ENCODE data around the gene LOC101059915.
A peak's percentile ranks its signal among the peaks of the same experiment; 100 is the strongest.
"Not testable (repeated sequence)": the region's sequence is repeated elsewhere in the genome, so short reads cannot be mapped to it uniquely, and the experiment has no call there.

The LOC101059915 gene

DNA sequence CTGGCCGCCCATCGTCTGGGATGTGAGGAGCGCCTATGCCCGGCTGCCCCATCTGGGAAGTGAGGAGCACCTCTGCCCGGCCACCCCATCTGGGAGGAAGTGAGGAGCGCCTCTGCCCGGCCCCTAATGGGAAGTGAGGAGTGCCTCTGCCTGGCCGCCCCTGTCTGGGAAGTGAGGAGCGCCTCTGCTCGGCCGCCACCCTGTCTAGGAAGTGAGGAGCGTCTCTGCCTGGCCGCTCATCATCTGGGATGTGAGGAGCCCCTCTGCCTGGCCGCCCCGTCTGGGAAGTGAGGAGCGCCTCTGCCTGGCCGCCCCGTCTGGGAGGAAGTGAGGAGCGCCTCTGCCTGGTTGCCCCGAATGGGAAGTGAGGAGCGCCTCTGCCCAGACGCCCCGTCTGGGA is 8.3 kb downstream of the LOC101059915 start:
- not testable (repeated sequence) for ATAC-seq; H3K27me3 Mint-ChIP-seq (ENCODE audit: low read depth); DNase-seq; H3K9me3 Mint-ChIP-seq; H3K36me3 Mint-ChIP-seq (ENCODE audit: insufficient read depth); H3K4me3 Mint-ChIP-seq
- H3K4me1 Mint-ChIP-seq (ENCODE audit: low read depth): peaks cover 14% of the 10 kb centered on the region

DNA sequence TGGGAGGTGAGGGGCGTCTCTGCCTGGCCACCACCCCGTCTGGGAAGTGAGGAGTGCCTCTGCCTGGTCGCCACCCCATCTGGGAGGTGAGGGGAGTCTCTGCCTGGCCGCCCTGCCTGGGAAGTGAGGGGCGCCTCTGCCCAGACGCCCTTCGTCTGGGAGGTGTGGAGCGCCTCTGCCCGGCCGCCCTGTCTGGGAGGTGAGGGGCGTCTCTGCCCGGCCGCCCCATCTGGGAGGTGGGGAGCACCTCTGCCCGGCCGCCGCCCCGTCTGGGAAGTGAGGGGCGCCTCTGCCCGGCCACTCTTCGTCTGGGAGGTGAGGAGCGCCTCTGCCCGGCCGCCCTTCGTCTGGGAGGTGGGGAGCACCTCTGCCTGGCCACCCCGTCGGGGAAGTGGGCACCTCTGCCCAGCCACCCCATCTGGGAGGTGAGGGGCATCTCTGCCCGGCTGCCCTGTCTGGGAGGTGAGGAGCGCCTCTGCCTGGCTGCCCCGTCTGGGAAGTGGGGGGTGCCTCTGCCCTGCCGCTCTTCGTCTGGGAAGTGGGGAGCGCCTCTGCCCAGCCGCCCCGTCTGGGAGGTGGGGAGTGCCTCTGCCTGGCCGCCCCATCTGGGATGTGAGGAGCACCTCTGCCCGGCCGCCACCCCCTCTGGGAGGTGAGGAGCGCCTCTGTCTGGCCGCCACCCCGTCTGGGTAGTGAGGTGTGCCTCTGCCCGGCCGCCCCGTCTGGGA is 8.9 kb downstream of the LOC101059915 start:
- H3K4me3 Mint-ChIP-seq; ATAC-seq; DNase-seq; H3K36me3 Mint-ChIP-seq (ENCODE audit: insufficient read depth); H3K9me3 Mint-ChIP-seq; H3K4me1 Mint-ChIP-seq (ENCODE audit: low read depth); H3K27me3 Mint-ChIP-seq (ENCODE audit: low read depth): not testable (repeated sequence)

DNA sequence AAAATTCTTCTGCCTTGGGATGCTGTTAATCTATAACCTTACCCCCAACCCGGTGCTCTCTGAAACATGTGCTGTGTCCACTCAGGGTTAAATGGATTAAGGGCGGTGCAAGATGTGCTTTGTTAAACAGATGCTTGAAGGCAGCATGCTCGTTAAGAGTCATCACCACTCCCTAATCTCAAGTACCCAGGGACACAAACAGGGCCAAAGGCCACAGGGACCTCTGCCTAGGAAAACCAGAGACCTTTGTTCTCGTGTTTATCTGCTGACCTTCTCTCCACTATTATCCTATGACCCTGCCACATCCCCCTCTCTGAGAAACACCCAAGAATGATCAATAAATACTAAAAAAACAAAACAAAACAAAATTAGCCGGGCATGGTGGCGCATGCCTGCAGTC is 9.8 kb downstream of the LOC101059915 start:
- ATAC-seq; H3K27me3 Mint-ChIP-seq (ENCODE audit: low read depth); H3K9me3 Mint-ChIP-seq; H3K36me3 Mint-ChIP-seq (ENCODE audit: insufficient read depth); H3K4me3 Mint-ChIP-seq; DNase-seq; H3K4me1 Mint-ChIP-seq (ENCODE audit: low read depth): not testable (repeated sequence)

DNA sequence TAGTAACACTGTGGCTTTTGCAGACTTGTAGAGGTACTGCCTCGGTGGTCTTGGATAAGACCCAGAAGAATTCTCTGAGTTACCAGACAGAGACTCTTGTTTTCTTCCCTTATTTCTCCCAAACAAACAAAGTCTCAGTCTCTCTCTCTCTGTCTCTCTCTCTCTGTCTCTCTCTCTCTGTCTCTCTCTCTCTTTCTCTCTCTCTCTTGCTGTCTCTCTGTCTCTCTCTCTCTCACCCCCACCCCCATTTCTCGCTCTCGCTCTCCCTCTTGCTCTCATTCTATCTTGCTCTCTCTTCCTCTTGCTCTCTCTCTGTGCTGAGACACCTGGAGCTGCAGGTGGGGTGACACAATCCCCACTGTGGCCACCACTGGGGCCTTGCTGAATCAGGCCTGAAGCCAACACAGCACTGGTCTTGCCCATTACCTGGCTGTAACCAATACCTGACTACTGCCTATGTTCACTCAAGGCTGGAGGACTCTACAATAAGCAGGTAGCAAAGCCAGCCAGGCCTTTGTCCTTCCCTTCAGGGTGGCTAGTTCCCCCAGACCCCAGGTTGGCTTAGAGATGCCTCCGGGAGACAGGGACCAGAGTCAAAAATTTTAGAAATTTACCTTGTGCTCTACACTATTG is 12.3 kb downstream of the LOC101059915 start:
- Mint-ChIP-seq H3K4me3 (no peak overlapping the region), H3K36me3 (ENCODE audit: insufficient read depth) (no peaks in the 10 kb centered on the region), H3K4me1 (ENCODE audit: low read depth) (no peaks in the 10 kb centered on the region), H3K9me3 (no peaks in the 10 kb centered on the region), H3K27me3 (ENCODE audit: low read depth) (no peaks in the 10 kb centered on the region)
- DNase-seq: no peak
- no peak for ATAC-seq

DNA sequence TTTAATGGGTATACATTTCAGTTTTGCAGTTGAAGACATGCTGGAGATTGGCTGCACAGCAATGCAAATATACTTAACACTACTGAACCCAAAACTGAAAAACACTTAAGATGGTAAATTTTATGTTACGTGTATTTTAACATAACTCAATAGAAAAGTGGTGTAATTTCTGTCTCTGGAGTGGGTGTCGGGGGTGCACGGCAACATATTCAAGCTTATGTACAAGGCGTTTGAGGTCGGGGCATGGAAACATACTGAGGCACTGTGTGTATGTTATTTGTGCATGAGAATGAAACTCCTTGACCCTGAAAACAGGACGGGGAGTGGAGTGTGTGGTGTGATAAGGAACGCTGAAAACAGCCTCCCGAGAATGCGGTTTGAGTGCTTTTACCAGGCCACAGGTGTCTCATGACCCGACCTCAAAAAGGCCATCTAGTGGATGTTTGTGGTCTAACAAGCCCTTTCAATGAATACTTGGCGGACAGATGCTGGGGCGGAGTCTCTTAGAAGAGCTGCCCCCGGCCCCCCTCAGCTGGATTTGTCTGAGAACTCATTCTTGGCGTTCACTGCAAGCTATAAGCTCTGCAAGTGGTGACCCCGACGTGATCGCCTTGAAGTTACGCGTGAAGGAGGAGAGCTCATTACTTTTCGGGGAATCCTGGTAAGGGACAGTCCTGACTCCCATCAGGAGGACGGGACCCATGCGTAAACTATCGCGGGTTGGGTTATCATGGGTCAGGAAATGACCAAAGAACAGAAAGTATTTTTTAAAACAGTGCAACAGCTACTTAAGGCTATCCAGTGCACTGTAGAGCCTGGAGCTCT is 29.5 kb downstream of the LOC101059915 start:
- not testable (repeated sequence) for H3K9me3 Mint-ChIP-seq; H3K4me3 Mint-ChIP-seq; H3K27me3 Mint-ChIP-seq (ENCODE audit: low read depth); H3K4me1 Mint-ChIP-seq (ENCODE audit: low read depth); DNase-seq; H3K36me3 Mint-ChIP-seq (ENCODE audit: insufficient read depth)
- peak; percentile 52 to 71 for ATAC-seq

DNA sequence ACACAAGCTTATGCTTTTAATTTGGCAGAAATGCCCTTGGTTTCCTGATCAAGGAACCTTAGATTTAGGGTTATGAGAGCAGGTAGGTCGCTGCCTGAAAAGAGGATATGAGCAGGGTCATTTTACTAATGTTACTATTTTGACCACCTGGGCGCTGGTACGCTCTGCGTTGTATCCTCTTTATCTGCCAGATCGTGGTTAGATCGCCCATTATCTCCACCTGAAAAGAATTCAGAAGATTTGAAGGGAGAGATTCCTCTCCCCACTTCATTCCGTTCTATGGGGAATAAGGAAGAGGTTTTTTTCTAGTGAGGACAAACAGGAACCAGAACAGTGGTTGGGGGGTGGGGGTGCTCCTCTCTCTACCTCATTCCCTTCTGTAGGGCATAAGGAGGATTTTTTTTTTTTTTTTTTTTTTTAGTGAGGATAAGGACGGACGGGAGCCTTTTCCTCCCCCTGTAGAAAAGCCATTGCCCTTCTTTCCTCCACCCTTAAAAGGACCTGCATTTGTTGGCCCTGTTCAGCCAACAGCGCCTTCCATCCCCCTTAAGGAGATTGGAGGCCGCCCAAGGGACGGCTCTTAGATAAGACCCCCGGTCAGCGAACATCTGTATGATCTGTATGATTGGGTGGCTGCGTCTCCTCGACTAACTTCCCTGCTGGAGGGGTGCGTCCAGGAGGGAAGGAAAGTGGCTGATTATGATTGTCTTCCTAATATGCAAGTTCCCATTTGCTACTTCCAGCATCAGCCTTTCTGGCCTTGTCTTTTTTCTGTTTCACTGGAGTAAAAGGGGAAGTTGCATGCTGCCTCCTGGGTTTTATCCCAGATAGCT is 30.3 kb downstream of the LOC101059915 start:
- DNase-seq; H3K27me3 Mint-ChIP-seq (ENCODE audit: low read depth); ATAC-seq; H3K4me3 Mint-ChIP-seq; H3K4me1 Mint-ChIP-seq (ENCODE audit: low read depth); H3K36me3 Mint-ChIP-seq (ENCODE audit: insufficient read depth); H3K9me3 Mint-ChIP-seq: not testable (repeated sequence)

DNA sequence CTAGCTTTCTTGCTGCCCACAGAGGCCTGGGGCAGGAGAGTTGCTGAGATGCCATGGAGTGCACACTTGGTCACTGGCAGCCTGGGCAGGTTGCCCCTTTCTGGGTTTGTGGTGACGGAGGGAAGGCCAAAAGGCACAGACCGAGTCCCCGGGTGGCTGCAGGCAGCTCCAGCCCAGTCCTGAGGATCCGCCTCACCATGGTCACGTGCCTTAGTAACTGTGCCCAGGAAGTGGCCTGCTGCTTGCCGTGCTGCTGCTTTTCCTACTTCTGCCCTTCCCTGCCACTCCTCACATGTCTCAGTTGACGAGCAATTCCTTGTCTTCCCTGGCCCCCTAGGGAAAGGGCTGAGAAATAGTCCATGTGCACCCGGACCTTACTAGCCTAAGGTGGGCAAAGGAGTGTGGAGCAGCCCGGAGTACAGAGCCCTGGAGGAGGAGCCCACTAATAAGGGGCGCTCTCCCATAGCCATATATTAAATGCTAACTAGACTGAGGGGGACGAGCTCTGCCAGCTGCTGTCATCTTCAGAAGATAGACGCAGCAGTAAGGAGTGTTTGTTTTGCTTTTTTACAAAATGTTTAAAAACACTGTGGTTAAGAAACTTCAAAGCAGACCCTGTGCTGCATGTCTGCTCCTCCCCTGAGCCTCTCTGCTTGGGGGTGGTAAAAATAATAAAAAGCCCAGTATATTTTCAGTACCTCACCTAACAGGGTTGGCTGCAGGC is 31.1 kb downstream of the LOC101059915 start:
- not testable (repeated sequence) for H3K27me3 Mint-ChIP-seq (ENCODE audit: low read depth); H3K9me3 Mint-ChIP-seq; DNase-seq; H3K36me3 Mint-ChIP-seq (ENCODE audit: insufficient read depth); H3K4me3 Mint-ChIP-seq; H3K4me1 Mint-ChIP-seq (ENCODE audit: low read depth)
- ATAC-seq: peak; percentile 46 to 58

DNA sequence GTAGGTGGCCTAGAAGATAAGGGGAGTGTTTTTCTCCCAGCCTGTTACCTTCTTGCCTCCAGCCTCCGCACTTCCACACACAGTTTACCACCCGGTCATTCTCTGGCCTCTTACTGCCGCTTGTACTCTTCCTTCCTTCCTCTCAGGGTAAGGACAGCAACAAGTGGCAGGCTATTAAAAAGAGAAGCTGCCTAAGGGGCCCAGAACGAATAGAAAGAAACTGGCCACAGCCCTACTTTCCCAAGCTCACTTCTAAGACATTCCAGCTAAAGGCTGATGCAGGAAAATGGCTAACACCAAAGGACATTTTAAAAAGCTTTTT is 31.6 kb downstream of the LOC101059915 start:
- peak in 1 of 2 donors; percentile 23 for ATAC-seq
- DNase-seq; H3K4me1 Mint-ChIP-seq (ENCODE audit: low read depth); H3K4me3 Mint-ChIP-seq; H3K27me3 Mint-ChIP-seq (ENCODE audit: low read depth); H3K36me3 Mint-ChIP-seq (ENCODE audit: insufficient read depth); H3K9me3 Mint-ChIP-seq: not testable (repeated sequence)

DNA sequence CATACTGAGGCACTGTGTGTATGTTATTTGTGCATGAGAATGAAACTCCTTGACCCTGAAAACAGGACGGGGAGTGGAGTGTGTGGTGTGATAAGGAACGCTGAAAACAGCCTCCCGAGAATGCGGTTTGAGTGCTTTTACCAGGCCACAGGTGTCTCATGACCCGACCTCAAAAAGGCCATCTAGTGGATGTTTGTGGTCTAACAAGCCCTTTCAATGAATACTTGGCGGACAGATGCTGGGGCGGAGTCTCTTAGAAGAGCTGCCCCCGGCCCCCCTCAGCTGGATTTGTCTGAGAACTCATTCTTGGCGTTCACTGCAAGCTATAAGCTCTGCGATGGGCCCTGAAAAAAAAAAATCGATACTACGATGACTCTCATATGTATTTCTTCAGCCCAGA is 35.5 kb downstream of the LOC101059915 start:
- H3K9me3 Mint-ChIP-seq: not testable (repeated sequence)

DNA sequence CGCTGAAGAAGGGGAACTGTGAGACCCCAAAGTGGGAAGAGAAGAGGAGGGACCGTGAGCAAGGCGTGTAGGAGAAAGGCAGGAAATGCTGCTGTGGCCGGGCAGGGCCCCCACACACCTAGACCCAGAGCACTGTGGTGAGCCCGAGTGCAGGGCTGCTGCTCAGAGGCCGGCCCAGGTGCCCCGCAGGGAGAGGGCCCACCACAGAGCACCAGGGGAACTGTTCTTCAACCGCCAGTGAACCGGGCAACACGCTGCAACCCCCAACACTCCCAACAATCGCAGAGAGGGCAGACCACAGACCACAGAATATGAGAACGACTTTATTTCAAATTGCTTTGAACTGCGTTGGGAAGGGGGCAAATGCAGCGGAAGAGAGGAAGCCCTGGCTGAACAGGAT is 46.7 kb downstream of the LOC101059915 start:
- not testable (repeated sequence) for H3K9me3 Mint-ChIP-seq; H3K4me1 Mint-ChIP-seq (ENCODE audit: low read depth); H3K4me3 Mint-ChIP-seq; H3K36me3 Mint-ChIP-seq (ENCODE audit: insufficient read depth); DNase-seq; H3K27me3 Mint-ChIP-seq (ENCODE audit: low read depth)
- peak; percentile 34 to 51 for ATAC-seq

More for the DNA sequence above, 35.5 kb downstream of the LOC101059915 start:
- H3K4me1 Mint-ChIP-seq (ENCODE audit: low read depth); H3K36me3 Mint-ChIP-seq (ENCODE audit: insufficient read depth); H3K4me3 Mint-ChIP-seq; DNase-seq; H3K27me3 Mint-ChIP-seq (ENCODE audit: low read depth): not testable (repeated sequence)
- ATAC-seq: peak in 1 of 2 donors; percentile 43

DNA sequence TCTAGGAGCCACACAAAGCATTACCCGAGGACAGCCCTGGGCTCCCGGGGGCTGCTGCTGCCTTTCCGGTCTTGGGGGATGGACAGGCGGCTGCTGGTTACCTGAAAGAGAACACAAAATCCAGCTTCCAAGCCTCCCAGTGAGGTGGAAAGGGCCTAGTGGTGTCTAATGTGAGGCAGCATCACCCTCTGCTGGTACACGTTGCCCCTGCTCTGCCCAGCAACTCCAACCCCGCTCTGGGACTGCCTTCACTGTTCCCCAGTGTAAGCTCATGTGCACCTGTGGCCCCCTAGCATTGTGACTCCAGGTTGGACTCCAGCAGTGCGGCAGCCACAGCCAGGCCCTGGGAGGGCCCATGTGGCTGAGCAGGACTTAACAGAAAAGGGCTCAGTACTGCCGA is 48.2 kb downstream of the LOC101059915 start:
- DNase-seq; H3K9me3 Mint-ChIP-seq; H3K27me3 Mint-ChIP-seq (ENCODE audit: low read depth); H3K4me3 Mint-ChIP-seq; H3K4me1 Mint-ChIP-seq (ENCODE audit: low read depth); H3K36me3 Mint-ChIP-seq (ENCODE audit: insufficient read depth); ATAC-seq: not testable (repeated sequence)

DNA sequence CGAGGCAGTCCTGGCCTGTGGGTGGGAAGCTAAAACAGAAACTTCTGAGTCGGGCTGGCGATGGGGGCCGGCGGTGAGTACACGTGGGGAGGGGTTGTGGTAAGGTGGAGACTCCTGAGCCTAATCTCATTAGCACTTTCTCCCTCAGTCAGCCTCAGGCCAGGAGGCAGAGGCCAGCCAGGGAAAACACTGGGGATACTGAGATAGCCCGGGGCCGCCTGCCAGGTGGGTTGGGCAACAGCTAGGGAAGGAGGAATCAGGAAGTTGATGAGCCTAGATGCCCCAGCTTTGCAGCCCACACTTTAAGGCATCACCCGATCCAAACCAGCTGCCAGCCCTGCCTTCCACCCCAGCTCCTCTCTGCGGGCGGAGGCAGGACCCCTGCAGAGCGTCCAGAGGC is 49.0 kb downstream of the LOC101059915 start:
- not testable (repeated sequence) for H3K36me3 Mint-ChIP-seq (ENCODE audit: insufficient read depth); H3K4me3 Mint-ChIP-seq; H3K9me3 Mint-ChIP-seq; DNase-seq; ATAC-seq; H3K27me3 Mint-ChIP-seq (ENCODE audit: low read depth); H3K4me1 Mint-ChIP-seq (ENCODE audit: low read depth)

DNA sequence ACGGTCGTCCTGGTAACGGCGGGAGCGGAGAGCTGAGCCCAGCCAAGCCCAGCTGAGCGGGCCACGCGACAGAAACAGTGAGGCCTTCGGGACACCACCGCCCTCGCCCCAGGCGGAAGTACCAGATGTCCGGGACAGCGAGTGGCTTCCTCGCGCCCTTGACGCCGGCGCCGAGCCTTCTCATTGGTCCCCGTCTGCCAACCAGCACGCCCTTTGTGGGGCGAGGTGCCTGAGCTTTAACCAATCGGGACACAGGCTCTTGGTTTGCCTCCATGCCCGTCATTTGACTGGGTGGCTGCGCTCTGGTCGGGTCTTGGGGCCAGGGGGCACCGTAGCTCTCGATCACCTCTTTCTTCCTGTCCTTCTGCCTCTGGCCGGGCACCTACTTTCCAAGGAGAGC is 50.8 kb downstream of the LOC101059915 start, which contains the start of gene CXorf49:
CXorf49 (minus strand) TSS at position 101 of the 400 bp plus-strand sequence. CDS start 134 bp downstream, outside the sequence.
- not testable (repeated sequence) for H3K36me3 Mint-ChIP-seq (ENCODE audit: insufficient read depth); H3K4me1 Mint-ChIP-seq (ENCODE audit: low read depth); H3K4me3 Mint-ChIP-seq; ATAC-seq; DNase-seq; H3K27me3 Mint-ChIP-seq (ENCODE audit: low read depth); H3K9me3 Mint-ChIP-seq

DNA sequence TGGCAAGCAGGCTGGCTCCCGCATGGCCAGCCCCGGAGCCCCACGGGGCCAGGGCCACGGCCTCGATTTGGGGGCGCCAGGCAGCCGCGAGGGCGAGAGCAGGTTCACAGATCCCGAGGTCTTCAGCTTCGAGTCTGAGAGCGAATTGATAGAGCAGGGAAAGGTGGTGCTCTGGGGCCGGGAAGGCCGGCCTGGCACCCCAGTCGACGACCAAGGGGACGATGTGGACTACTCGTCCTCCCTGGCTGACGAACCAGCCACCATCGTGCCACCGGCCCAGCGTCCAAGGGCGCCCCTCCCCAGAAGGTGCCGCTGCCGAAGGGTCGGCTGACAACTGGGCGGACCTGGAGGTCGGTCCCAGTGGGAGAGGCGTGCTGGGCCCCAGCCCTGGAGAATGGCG is 51.8 kb downstream of the LOC101059915 start:
- ATAC-seq; H3K4me3 Mint-ChIP-seq; DNase-seq; H3K4me1 Mint-ChIP-seq (ENCODE audit: low read depth); H3K36me3 Mint-ChIP-seq (ENCODE audit: insufficient read depth); H3K9me3 Mint-ChIP-seq; H3K27me3 Mint-ChIP-seq (ENCODE audit: low read depth): not testable (repeated sequence)

Measured in activated T-cell treated with anti-CD3 and anti-CD28 coated beads, Interleukin-2, amount 50 U/mL, for 4 hours (primary cell).